ENCODE data around the gene CX3CR1.

DNA sequence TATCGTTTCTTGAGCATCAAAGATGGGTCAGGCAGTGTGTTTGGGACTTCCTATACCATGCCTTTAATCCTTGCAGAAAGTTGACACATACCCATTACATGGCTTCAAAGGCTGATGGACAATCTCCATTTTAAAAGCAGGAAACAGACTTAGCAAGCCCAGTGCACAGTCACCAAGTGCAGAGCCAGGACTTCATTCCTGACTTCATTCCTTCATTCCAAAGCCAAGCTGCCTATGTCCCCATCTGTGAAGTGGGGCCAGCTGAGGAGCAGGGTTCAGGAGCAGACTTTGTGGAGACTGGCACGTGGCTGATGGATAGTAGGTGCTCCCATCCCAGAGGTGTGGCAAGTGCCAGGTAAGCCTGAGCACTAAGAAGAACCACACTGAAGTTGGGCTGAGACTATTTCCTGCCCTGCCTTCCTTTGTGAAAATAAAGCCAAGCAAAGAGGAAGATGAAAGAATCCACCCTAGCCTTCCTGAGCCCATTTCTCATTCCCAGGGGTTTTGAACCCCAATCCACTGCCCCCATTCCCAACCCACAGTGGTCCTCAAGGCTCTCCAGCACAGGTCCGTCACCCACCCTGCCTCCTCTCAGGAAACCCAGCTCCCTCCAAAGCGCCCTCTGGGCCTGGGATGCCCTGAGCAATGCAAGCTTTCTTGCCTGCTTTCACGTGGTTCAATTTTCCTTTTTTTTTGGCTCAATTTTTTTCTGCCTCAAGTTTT lies 1.8 kb downstream of the CX3CR1 start:
- TF ChIP-seq CTCF (IDR thresholded peaks at IDR 0.05) (no peak), EZH2 (IDR thresholded peaks at IDR 0.05; ENCODE audit: borderline replicate concordance, insufficient read depth, low read depth, low read length, poor library complexity, severe bottlenecking) (no peak)

All from B cell (primary cell).